HT-29 (cell line): ENCODE data around the gene SERPINI1. TPM values are rescaled to one million over a fixed set of nuclear protein-coding genes. Genes with fewer than 3 reads are reported as not detected.

Source experiments
- DNase-seq: peaks from one replicate; pipeline ENCODE4 v3.0.0-alpha.2; 2015; ENCODE audit warnings: low spot score
- total RNA-seq: library from RNA; depleted of rRNA; stranded (reverse); fragments of >200 nt; shearing (Covaris generic); gene quantifications from 2 replicates; pipeline ENCODE4 v1.2.3, GENCODE V29; 2014; rRNA removed

The SERPINI1 gene, protein sequence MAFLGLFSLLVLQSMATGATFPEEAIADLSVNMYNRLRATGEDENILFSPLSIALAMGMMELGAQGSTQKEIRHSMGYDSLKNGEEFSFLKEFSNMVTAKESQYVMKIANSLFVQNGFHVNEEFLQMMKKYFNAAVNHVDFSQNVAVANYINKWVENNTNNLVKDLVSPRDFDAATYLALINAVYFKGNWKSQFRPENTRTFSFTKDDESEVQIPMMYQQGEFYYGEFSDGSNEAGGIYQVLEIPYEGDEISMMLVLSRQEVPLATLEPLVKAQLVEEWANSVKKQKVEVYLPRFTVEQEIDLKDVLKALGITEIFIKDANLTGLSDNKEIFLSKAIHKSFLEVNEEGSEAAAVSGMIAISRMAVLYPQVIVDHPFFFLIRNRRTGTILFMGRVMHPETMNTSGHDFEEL
- 0.38 and 0.42 TPM in 2 replicates for total RNA-seq

DNA sequence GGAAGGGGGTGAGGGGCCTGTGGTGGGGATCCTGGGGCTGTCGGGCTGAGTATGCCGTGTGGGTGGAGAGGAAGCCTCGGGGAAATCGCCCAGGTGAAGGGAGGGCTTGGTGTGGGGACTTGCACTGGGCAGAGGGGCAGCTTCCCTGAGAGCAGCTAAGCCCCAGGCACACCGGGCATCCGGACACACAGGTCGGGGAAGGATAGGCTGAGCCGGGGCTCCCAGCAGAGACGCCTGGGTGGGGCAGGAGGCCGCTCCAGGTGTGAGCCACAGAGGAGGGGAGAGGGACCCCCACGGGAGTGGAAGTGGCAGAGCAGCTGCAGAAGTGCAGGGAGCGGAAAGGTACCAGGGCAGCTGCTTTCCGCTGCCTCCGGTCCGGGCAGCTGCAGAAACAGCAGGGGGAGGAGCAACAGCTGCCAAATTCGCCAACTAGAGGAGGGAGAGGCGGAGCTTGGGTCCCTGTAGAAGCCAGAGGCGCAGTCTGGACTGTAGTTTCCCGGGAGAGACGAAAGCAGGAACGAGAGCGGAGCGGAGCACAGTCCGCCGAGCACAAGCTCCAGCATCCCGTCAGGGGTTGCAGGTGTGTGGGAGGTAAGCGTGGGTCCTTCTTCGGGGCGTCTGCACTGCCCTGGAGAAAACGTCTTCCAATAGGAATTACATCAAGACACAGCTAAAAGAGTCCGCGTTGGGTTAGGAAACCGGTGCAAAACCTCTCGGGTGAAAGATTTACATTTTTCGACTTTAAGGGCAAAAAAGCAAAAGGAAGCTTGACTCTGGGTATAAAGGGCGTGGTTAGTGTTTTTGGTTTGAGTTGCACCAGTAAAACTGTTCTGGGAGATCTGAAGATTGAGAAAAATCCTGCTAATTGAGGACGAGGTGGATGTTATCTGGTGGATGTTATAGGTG, at the start of gene SERPINI1:
Gene SERPINI1 (plus strand): TSS at position 489 of the 906 bp plus-strand sequence. CDS start 53,408 bp downstream, outside the sequence.
- peak; percentile 95 for DNase-seq

DNA sequence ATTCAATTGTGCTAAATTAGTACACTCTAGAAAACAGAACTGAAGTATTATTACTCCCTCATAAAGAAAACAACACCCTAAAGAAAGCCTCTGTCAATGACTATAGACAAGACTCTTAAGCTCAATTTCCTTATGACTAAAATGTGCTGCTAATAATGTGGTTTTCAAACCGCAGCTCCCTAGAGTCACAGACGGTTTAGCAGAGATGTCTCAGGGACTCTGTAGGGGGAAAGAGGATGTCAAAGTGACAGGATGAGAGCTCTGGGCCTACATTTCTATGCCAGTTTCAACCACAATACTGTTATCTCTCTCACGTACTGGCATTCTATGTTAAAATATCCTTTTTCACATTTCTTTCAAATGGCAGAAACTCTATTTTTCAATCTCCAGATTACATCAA, 44.2 kb upstream of the SERPINI1 start:
- DNase-seq = no peak

DNA sequence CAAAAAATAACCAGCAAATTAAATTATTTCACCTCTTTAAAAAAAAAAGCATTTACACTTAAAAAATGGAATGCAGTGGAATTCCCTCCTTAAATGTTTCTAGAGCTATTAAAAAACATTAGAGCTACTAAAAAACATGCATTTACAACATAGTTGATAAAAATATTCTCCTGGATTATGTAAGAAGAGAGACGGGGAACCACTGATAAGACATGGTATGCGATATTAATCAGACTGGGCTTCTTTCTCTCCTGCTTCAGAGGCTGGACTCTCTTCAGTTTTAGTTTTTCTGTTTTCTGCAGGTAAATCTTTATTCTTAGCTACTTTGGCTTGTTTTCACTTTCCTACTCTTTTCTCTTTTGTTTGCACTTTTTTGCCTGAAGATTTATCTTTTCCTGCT, 41.4 kb upstream of the SERPINI1 start:
- DNase-seq = no peak

DNA sequence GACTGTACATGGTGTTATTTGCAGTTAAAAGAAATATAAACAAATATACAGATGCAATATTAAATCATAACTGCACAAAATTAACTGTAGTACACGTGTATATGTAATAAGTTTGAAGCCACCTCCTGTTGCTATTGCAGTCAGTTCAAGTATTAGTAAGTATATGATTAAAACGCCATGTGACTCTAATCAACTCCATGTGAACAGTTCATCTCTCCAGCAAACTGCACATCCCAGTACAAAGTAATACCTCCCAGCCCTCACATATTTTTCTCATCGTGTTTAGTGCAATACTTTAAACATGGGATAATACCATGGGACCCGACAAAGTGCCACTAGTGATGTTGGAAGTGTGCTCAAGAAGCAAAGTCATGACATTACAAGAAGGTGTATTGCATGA, 35.5 kb upstream of the SERPINI1 start:
- no peak for DNase-seq

DNA sequence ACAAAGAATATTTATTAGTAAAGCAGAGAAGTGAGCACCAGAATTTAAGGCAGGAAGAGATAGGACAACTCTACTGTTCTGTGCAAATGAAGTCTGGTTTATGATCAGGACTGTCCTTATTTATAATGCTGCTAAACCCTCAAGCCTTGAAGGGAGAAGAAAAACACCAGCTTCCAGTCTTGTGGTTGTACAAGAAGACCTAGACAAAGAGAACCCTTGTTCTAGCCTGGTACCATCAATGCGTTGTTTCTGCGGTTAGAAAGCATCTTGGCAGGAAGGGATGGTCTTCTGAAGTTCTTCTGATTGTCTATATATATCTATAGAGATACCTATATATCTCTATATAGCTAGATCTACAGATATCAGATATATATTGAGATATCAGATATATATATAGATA, 34.6 kb upstream of the SERPINI1 start:
- DNase-seq = no peak

DNA sequence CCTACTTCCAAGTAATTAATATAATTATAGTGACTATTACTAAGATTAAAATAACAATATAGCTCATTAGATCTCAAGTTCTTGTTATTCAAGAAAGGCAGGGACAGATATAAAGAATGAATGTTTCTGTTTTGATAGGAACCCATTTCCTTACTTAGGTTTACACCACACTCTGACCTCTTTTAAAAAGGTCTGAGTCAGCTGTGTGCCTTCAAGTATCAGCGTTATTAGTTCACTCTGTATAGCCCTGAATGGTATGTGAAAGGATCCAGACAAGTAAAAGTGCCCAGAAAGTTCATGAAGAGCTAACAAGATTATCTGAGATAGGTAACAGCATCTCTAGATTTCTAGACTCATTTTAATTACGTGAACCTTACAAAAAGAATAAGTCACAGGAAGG, 29.7 kb upstream of the SERPINI1 start:
- DNase-seq = no peak

DNA sequence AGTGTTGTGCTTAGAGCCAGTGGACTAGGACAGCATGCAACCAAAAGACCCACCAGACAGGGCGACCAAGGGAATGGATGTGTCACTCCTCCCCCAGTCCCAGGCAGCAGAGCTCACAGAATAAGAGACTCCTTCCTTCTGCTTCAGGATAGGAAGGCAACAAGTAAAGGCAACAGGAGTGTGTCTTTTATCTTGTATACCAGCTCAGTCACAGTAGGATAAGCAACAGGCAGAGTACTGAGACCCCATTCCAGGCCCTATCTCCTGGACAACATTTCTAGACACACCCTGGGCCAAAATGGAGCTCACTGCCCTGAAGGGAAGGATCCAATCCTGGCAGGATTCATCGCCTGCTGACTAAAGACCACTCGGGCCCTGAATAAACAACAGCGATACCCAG, 25.8 kb upstream of the SERPINI1 start:
- DNase-seq = no peak

DNA sequence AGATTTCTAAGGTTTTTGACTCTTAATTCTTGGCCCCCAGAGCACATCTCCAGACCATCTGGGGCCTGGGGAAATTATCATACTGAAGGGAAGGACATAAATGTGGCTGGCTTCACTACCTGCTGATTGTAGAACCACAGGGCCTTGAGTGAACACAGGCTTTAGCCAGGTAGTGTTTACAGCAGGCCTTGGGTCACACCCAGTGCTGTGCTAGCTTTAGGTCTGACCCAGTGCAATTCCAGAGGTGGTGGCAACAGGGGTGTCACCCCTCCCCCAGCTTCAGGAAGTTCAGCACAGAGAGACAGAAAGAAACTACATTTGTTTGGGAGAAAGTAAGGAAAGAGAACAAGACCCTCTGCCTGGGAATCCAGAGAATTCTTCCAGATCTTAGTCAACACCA, 25.0 kb upstream of the SERPINI1 start:
- no peak for DNase-seq

DNA sequence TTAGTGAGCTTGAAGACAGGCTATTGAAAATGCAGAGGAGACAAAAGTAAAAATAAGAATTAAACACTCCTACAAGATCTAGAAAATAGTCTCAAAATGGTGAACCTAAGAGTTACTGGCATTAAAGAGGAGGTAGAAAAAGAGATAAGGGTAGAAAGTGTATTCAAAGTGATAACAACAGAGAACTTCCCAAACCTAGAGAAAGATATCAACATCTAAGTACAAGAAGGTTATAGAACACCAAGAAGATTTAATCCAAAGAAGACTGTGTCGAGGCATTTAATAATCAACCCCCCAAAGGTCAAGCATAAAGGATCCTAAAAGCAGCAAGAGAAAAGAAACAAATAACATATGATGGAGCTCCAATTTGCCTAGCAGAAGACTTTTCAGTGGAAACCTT, 24.1 kb upstream of the SERPINI1 start:
- DNase-seq = no peak

DNA sequence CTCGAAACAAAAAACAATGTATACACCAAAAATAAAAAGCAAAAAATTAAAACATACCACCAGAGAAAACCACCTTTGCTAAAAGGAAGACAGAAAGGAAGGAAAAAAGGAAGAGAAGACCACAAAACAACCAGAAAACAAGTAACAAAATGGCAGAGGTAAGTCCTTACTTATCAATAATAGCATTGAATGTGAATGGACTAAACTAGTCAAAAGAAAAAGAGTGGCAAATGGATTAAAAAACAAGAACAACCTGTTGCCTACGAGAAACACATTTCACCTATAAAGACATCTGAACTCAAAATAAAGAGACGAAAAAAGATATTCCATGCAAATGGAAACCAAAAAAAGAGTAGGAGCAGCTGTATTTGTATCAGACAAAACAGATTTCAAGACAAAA, 23.1 kb upstream of the SERPINI1 start:
- no peak for DNase-seq

DNA sequence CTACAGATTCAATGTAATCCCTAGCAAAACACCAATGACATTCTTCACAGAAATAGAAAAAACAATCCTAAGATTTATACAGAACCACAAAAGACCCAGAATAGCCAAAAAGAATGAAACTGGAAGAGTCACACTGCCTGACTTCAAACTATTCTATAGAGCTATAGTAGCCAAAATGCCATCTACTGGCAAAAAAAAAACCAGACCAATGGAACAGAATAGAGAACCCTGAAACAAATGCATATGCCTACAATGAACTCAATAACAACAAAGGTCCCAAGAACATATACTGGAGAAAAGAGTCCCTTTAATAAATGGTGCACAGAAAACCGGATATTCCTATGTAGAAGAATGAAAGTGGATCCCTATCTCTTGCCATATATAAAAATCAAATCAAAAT, 20.6 kb upstream of the SERPINI1 start:
- no peak for DNase-seq

DNA sequence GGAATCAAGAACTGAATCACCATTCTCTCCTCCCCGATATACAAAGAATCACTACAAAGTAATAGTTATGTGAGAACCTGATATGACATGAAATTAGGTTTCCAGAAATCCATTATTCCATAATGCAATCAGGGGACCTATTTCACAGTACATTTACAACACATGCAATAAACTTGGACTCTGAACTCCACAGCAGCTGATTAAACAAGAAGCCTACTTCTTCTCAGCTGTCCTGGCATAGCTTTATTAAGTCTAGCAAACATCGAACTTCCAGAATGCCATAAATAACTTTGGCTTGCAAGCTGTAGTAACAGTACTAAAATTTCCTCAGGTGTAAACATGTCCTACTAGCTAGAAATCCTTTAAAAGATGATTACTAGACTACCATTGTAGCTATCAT, 18.6 kb upstream of the SERPINI1 start:
- peak; percentile 55 for DNase-seq

DNA sequence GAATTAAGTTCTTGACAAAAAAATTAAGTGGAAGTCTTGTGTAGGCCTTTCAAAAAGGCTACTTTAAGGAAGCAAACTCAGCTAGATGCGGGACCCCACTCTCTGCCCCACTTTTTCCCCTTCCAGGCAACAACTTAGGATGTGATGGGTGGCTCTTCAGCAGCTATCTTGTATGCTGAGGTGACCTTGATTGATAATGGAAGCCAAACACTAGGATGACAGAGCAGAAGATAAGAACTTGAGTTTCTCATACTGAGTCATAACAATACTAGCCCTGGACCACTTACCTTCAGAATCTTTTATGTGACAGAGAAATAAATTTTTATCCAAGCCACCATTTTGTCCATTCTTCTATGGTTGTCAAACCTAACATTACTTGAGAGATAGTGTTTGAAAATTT, 16.9 kb upstream of the SERPINI1 start:
- no peak for DNase-seq

DNA sequence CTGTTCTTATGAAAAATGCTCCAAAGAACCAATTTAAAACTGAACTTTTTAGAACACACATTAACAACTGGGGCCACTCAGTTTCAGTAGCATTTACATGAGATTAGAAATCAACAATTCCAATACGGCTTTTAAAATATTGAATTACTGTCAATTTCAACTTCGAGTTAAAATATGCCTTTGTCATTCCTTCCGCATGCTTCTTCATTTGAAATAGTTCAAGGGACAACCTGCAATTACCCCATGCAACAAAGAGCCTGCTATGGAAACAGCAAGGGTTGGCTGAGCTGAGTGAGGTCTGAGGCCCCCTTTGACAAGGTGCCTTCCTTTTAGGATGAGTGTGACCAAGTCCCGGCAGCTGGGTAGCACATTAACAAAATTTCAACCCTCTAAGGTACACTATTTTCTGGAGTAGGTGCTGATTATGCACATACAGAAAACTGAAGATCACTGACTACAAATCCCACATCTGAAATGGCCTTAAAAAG, 12.5 kb upstream of the SERPINI1 start:
- no peak for DNase-seq

DNA sequence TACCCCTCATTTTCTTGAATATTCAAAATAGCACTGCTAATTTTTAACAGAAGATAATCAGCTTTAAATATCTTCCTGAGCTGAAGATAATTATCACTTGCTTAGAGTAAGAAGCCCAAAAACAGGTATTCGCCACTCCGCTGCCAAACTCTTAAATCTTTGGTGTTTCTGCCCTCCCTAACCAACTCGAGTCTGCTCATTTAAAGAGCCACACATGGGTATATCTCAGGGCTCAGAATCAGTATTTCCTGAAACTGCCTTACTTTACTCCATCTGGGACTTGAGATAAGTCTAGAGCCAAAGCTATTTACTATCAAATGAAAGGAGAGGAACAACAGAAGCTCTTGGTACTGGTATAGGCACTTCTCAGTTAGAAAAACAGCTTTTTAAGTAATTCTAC, 11.6 kb upstream of the SERPINI1 start:
- no peak for DNase-seq

DNA sequence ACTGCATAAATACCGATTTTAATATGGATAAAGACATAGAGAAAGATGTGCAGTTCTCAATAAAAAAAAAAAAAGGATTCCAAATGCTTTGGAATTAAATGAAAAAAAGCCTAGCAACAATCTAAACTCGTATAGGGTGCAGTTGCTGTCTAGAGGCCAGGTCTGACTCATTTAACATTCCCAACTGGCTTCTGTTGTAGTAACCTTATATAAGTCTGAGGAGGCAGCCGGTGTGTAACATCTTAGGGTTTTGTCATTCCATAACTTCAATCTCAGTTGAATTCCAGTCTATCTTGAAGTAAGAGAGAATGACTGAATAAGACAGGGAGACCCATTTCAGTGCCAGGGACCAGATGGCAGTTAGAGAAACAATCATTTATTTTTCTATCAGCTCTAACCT, 7.3 kb upstream of the SERPINI1 start:
- DNase-seq = no peak

DNA sequence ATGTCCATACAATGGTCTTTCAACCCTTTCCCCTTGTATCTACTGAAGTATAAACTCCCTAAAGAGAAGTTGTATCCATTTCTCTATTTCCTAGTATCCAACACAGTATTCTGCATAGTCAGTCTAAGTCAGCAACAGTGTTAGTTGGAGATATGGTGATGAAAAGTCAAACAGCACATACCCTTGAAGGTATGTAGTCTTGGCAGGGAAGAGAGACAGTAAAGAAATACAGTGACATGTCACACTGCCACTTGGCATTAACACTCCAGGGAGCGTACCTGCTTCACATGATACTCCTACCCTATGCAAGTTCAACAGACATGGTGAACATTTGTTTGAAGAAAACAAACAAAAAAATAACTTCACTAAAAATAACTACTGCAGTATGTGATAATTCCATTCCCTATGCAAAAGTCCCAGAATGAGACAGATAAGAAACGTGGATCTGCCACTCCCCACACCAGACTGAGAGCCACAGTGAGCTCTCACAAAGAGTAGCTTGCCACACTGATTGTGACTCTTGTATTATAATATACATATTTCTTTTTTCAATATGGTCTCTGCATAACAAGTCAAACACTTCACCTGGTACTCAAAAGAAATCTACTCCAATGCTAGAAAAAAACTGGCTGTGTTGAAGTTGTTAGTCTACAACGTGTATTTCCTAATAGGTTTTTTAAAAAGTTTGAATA, 6.7 kb upstream of the SERPINI1 start:
- DNase-seq = no peak

DNA sequence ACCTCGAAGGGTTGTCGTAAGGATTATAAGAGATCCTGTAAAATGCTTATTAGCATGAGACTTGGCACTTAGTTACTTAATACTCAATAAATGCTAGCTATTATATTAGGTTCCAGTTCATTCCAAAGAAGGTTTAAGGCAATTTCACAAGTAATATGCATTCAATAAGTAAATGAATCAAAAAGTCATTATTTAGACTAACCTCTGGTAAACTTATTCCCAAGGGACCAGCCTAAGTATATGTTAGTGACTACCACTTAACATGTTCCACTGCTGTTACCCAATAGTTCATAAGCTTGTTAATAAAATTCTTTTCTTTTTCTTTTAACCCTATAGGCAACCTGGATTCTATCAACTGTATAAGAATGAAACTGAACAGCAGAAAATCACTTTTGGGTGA, 5.9 kb upstream of the SERPINI1 start:
- no peak for DNase-seq

DNA sequence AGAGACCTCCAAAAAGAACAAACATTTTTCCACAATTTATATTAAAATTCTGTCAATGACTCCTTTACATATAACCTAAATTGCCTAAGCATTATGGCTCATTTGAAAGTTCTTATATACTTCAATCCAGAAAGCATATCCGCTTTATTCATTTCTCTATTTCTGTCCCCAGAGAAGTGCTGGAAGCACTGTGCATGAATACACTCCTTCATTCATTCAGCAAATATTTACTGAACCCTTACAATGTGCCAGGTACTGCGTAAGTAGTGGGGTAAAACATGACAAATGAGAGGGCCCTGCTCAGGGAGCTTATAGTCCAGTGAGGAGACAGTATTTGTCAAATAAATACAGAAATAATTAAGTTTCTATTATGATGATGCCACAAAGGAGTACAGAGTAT, 4.1 kb upstream of the SERPINI1 start:
- DNase-seq = no peak

DNA sequence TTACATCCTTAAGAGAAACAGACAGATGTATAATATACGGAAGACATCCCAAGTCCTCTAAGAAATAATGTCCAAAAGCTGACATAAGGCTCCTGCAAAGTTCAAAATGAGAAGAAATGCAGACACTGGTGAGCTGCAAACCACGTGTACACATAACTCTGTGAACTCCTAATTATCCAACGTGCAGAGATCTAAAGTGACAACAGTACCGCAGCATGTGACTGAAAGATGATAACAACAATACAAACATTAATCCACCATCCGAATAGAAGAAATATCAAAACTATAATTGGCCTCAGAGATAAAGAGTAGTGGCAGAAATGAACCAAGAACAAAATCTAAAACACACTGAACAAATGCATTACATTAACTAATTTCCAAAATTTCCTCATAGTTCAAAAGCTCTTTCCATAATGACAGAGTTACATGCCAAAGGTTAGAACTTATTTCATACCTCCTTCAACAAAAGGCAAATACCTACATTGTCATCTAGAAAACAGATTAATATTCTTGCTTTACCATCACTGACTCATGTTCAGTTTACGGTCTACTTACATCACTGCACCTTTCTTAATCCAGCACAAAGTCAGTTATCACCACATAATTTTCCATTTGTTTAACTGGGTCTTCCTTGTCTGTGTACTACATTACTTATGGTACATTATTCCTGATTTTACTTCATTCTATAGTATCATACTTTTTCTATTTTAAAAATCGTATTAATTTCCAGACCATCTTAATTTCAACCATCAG, 3.0 kb upstream of the SERPINI1 start:
- no peak for DNase-seq

DNA sequence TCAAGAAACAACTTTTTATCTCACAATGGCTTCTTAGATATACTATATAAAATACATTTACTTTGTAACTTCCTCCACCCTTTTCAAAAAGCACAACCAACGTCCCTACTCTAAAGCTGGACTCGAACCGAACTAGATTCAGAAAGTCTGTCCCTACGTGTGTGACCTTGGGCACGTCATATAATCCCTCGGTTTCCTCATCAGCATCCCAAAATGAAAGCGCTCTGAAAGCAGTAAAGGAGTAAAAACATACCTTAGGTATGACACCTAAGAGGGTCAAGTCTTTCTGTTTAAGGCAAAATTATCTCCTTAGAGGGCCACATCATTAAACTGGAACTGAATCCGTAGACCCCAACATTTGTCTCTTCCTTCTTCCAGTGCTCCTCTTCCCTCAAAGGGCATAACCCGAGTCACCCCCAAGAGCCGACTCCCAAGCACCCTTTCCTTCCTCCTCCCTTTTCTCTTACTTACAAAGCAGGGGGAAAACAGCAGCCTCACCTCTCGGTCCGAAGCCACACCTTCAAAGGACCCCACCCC, 1.5 kb upstream of the SERPINI1 start:
- DNase-seq = no peak
